Tibial nerve (tissue), 3 donors: ENCODE results near the gene ASPG.

ENCODE experiments used
- CTCF ChIP-seq, 5 experiments: fragments of 200-600 bp in 3 of 5; fragments of 450-650 bp in 2 of 5; sonication (generic) in 3 of 5; IDR thresholded peaks; one replicate each; pipeline ENCODE4 v1.5.1; 2016 to 2019; ENCODE audit warnings: antibody characterized with exemption in 5 of 5, mild to moderate bottlenecking in 3 of 5, moderate library complexity in 2 of 5
- POLR2A ChIP-seq, 2 donors: fragments of 450-650 bp; IDR thresholded peaks; one replicate each; pipeline ENCODE4 v1.6.1; 2017; ENCODE audit warnings: antibody characterized with exemption in 2 of 2, mild to moderate bottlenecking in 2 of 2, moderate library complexity in 2 of 2

DNA sequence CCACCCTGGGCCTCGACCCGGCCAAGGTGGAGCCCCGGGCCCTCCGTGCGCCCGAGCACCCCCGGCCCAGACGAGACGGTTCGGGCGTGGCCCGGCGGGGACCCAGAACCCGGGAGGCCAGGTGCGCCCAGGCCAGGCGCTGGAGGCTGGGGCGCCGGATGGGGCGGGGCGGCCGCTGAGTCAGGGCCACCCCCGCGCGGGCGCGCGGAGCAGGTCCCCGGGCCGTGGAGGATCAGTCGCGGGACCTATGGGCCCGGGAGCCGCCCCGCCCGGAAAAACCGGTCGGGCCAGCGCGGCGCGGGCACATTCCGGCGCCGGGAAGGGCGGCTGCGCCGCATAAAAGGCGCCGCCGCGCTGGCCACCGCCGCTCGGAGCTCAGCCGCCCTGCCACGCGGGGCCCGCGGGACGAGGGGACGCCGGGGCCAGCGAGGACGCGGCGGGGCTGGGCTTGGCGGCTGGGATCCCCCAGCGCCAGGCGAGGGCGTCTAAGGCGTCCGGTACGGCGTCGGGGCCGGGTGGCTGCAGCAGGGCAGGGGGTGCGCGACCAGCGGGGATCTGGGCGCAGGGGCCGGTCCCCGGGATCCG lies 31.3 kb downstream of the ASPG start:
- no peak for TF ChIP-seq CTCF (IDR thresholded peaks at IDR 0.05)
- TF ChIP-seq POLR2A (IDR thresholded peaks at IDR 0.05): no peak
